Activated CD4-positive, alpha-beta T cell treated with anti-CD3 and anti-CD28 coated beads for 36 hours (primary cell): ENCODE results near the gene SLC46A1. TPM values are rescaled to one million over a fixed set of nuclear protein-coding genes. Genes with fewer than 3 reads are reported as not detected.

Source experiments
- ATAC-seq: fragments of 200-7000 bp; cut with Tn5 transposase; one replicate; pipeline ENCODE4 v1.10.0; 2021; ENCODE audit warnings: mild to moderate bottlenecking, moderate library complexity
- CTCF ChIA-PET: fragments of 350-600 bp; sonication (Branson Sonifier 250); formaldehyde crosslinking; loops from one replicate; lab custom pipeline; 2021; ENCODE audit warnings: antibody characterized with exemption; lab: Charles Lee
- POLR2A ChIA-PET: fragments of 350-600 bp; sonication (Branson Sonifier 250); formaldehyde crosslinking; loops from one replicate; lab custom pipeline; 2021; ENCODE audit warnings: antibody characterized with exemption, inconsistent platforms; lab: Charles Lee
- DNase-seq: peaks from one replicate; pipeline ENCODE4 v3.0.0-alpha.2; 2020
- H3K27ac Mint-ChIP-seq: one replicate; pipeline ENCODE4 v1.8.0; 2021; ENCODE audit warnings: mixed read lengths
- H3K27me3 Mint-ChIP-seq: one replicate; pipeline ENCODE4 v1.8.0; 2021; ENCODE audit warnings: mixed read lengths
- H3K36me3 Mint-ChIP-seq: one replicate; pipeline ENCODE4 v1.8.0; 2021; ENCODE audit warnings: low read depth, mixed read lengths
- H3K4me1 Mint-ChIP-seq: one replicate; pipeline ENCODE4 v1.8.0; 2021; ENCODE audit warnings: mixed read lengths
- H3K4me3 Mint-ChIP-seq: one replicate; pipeline ENCODE4 v1.8.0; 2021; ENCODE audit warnings: mild to moderate bottlenecking, moderate library complexity, mixed read lengths
- H3K9me3 Mint-ChIP-seq: one replicate; pipeline ENCODE4 v1.8.0; 2021; ENCODE audit warnings: low read depth, mixed read lengths
- intact Hi-C, 2 experiments: fragments of 100-400 bp; cut with DNase I in 1 of 2; cut with micrococcal nuclease in 1 of 2; formaldehyde crosslinking; loops; one replicate each; pipeline versions ENCODE4 v1.14.2 to v1.15.1; 2022 to 2024; cut with DNase I, micrococcal nuclease
- total RNA-seq, 2 experiments: library from RNA; stranded (reverse); gene quantifications; one replicate each; pipeline ENCODE4 v1.2.3, GENCODE V29; 2021

The SLC46A1 gene
- total RNA-seq, 2 experiments from 2014 or later, result 3.0 to 4.0 TPM

DNA sequence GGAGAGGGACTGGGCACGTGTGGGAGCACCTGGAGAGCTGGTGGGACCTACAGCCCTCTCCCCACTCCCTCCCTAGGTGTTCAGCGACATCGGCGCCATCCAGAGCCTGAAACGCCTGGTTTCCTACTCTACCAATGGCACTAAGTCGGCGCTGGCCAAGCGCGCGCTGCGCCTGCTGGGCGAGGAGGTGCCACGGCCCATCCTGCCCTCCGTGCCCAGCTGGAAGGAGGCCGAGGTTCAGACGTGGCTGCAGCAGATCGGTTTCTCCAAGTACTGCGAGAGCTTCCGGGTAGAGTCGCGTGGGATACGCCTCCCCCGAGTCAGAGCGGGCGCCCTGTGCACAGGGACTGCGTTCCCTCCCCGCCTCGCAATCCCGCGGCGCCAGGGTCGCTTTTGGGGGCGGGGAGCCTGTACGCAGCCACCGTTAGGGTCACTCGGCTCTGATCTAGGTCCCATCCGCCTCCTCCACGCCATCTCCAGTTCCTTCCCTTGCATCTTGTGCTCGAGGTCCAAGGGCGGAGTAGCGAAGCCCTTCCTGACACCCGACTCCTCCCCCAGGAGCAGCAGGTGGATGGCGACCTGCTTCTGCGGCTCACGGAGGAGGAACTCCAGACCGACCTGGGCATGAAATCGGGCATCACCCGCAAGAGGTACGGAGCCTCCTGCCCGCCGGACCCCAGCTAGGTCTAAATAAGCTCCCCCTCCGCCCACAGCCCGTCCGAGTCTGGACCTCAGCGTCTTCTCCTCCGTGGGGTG is 21.6 kb downstream of the SLC46A1 start:
- H3K36me3 Mint-ChIP-seq, result peaks cover 29% of the 10 kb centered on the region
- ChIA-PET CTCF (interaction anchor here (0.9 to 1.8 kb wide), 6 partner anchors 11 to 167 kb away, joined by 3 to 5 read pairs (median 4); partner anchors contain the start of genes IFT20, POLDIP2 and TNFAIP1), POLR2A (no interaction called here)
- ATAC-seq (peak; percentile 93), DNase-seq (peak; percentile 85)
- H3K27me3 Mint-ChIP-seq, result peaks cover 11% of the 10 kb centered on the region
- intact Hi-C loops, result loop anchor here (1.0 to 5.0 kb wide), 6 partner anchors 13 to 65 kb away; partner anchors contain the start of genes IFT20 (in 2 of the 2), POLDIP2 (in 2 of the 2), TNFAIP1 (in 2 of the 2) and SARM1 (in 1 of the 2)
- H3K27ac Mint-ChIP-seq, result peak overlapping the region; percentile 73
- H3K4me3 Mint-ChIP-seq, result peak overlapping the region; percentile 86
- H3K4me1 Mint-ChIP-seq, result peaks cover 17% of the 10 kb centered on the region
- no peaks in the 10 kb centered on the region for H3K9me3 Mint-ChIP-seq

DNA sequence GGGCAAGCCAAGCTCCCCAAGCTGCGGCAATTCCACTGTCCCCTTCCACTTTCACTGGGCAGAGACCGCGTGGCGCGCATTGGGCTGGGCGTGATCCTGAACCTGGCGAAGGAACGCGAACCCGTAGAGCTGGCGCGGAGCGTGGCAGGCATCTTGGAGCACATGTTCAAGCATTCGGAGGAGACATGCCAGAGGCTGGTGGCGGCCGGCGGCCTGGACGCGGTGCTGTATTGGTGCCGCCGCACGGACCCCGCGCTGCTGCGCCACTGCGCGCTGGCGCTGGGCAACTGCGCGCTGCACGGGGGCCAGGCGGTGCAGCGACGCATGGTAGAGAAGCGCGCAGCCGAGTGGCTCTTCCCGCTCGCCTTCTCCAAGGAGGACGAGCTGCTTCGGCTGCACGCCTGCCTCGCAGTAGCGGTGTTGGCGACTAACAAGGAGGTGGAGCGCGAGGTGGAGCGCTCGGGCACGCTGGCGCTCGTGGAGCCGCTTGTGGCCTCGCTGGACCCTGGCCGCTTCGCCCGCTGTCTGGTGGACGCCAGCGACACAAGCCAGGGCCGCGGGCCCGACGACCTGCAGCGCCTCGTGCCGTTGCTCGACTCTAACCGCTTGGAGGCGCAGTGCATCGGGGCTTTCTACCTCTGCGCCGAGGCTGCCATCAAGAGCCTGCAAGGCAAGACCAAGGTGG is 24.7 kb downstream of the SLC46A1 start:
- Mint-ChIP-seq H3K27ac (no peak overlapping the region), H3K9me3 (no peaks in the 10 kb centered on the region), H3K27me3 (peaks cover 11% of the 10 kb centered on the region), H3K4me1 (peaks cover 17% of the 10 kb centered on the region), H3K4me3 (no peak overlapping the region), H3K36me3 (peaks cover 19% of the 10 kb centered on the region)
- intact Hi-C loops, result no loop called here
- ChIA-PET CTCF (interaction anchor here (0.7 to 1.7 kb wide), 3 partner anchors 22 to 27 kb away, joined by 3 to 4 read pairs (median 3); partner anchors contain the start of gene POLDIP2), POLR2A (no interaction called here)
- ATAC-seq, result no peak
- DNase-seq, result peak; percentile 67

DNA sequence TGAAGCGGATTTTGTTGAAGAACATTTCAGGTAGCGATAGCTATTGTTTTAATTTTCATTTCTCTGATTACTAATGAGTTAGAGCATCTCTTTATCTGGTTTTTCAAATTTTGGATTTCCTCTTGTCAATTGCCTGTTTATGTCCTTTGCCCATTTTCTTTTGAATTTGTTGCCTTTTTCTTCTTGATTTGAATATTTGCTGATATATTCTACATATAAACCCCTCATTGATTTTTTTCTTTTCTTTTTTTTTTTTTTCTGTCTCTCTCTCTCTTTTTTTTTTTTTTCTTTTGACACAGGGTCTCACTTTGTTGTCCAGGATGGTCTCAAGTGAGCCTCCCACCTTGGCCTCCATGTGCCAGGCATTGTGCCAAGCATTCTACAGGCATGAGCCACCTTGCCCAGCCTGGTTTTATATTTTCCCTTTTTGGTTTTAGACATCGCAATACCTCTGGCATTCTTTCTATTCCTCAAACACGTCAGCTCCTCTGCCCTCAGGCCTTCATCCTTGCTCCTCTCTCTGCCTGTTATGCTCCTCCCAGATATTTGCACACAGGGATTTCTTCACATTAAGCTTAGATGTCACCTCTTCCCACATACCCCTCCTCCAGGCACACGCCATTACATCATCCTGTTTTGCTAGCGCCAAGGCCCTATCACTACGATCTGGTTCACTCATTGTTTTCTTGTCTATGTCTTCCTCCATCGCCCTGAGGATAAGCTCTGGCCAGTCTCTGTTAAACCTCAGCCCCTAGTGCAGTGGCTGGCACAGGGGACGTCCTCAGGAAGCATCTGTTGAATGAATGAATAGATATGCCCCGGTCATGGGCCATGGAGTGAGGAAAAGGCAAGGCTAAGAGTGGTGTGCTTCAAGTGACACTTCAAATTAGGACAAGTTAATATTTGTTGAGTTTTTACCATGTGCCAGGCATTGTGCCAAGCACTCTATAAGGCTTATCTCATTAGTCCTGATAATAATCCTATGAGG is 25.9 kb downstream of the SLC46A1 start:
- no peak for DNase-seq
- no peaks in the 10 kb centered on the region for H3K9me3 Mint-ChIP-seq
- ChIA-PET CTCF (interaction anchor here (0.5 to 1.7 kb wide), 3 partner anchors 23 to 117 kb away, joined by 3 to 4 read pairs (median 3); partner anchors contain the start of gene POLDIP2), POLR2A (no interaction called here)
- H3K36me3 Mint-ChIP-seq, result peaks cover 15% of the 10 kb centered on the region
- ATAC-seq, result no peak
- peaks cover 13% of the 10 kb centered on the region for H3K4me1 Mint-ChIP-seq
- H3K4me3 Mint-ChIP-seq, result no peak overlapping the region
- H3K27ac Mint-ChIP-seq, result no peak overlapping the region
- intact Hi-C loops, result no loop called here
- H3K27me3 Mint-ChIP-seq, result peaks cover 11% of the 10 kb centered on the region

DNA sequence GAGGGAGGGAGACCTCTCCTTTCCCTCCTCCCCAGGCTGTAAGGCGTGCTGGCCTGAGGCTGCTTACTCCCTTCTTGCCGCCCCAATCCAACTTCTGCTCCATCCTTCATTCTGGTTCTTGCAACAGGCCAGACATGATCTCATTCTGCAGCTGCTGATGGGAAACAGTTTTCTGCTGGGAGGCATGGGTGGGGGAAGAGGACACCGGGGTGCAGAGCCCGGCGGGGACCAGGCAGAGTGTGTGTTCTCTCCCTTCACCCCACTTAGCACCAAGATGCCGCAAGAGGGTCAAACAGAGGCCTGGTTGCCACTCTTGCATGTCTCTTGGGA is 33.1 kb downstream of the SLC46A1 start:
- Mint-ChIP-seq H3K4me3 (peak overlapping the region; percentile 76), H3K27me3 (no peaks in the 10 kb centered on the region), H3K27ac (peak overlapping the region; percentile 63), H3K4me1 (peaks cover 22% of the 10 kb centered on the region), H3K36me3 (peaks cover 7% of the 10 kb centered on the region), H3K9me3 (no peaks in the 10 kb centered on the region)
- intact Hi-C loops, result loop anchor here in 1 of 2 experiments (1.0 kb wide), 1 partner anchor 179 kb away; the partner anchor contains the start of gene UNC119
- ChIA-PET POLR2A (interaction anchor here (0.6 kb wide), 1 partner anchor 9 kb away, joined by 3 read pairs; no protein-coding TSS in a partner anchor), CTCF (interaction anchor here (0.8 to 2.4 kb wide), 3 partner anchors 12 to 122 kb away, joined by 3 to 7 read pairs (median 3); no protein-coding TSS in a partner anchor)
- no peak for DNase-seq
- ATAC-seq, result no peak

DNA sequence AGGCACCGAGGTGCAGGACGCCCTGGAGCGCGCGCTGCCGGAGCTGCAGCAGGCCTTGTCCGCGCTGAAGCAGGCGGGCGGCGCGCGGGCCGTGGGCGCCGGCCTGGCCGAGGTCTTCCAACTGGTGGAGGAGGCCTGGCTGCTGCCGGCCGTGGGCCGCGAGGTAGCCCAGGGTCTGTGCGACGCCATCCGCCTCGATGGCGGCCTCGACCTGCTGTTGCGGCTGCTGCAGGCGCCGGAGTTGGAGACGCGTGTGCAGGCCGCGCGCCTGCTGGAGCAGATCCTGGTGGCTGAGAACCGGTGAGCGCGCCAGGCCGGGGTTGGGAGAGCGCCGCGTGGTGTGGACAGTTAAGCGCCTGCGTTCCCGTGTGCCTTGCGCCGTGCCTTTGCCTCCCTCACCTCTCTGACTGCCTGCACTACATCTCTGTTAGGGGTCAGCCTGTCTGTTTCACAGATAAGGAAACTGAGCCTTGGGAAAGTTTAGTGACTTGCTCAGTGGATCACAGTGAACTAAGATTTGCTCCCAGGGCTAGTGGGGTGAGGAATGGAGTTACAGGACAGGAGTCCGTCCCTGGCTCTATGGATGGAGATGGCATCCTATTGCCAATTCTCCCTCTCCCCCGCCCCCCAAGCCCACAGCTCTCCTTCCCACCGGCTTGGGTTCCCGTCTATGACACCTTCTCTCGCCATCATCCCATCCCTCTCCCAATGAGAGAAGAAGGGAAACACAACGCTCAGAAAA is 33.6 kb downstream of the SLC46A1 start:
- H3K27ac Mint-ChIP-seq, result peak overlapping the region; percentile 63
- ChIA-PET CTCF (interaction anchor here (1.4 to 2.4 kb wide), 2 partner anchors 15 to 44 kb away, joined by 5 to 7 read pairs; partner anchors contain the start of gene POLDIP2), POLR2A (interaction anchor here (1.4 to 1.5 kb wide), 2 partner anchors 15 to 37 kb away, joined by 5 read pairs; partner anchors contain the start of genes IFT20, POLDIP2 and TNFAIP1)
- intact Hi-C loops, result loop anchor here in 1 of 2 experiments (1.0 kb wide), 1 partner anchor 180 kb away; the partner anchor contains the start of gene UNC119
- peaks cover 7% of the 10 kb centered on the region for H3K36me3 Mint-ChIP-seq
- peak; percentile 2 for ATAC-seq
- peak; percentile 63 for DNase-seq
- peak overlapping the region; percentile 76 for H3K4me3 Mint-ChIP-seq
- H3K9me3 Mint-ChIP-seq, result no peaks in the 10 kb centered on the region
- no peaks in the 10 kb centered on the region for H3K27me3 Mint-ChIP-seq
- H3K4me1 Mint-ChIP-seq, result peaks cover 22% of the 10 kb centered on the region

DNA sequence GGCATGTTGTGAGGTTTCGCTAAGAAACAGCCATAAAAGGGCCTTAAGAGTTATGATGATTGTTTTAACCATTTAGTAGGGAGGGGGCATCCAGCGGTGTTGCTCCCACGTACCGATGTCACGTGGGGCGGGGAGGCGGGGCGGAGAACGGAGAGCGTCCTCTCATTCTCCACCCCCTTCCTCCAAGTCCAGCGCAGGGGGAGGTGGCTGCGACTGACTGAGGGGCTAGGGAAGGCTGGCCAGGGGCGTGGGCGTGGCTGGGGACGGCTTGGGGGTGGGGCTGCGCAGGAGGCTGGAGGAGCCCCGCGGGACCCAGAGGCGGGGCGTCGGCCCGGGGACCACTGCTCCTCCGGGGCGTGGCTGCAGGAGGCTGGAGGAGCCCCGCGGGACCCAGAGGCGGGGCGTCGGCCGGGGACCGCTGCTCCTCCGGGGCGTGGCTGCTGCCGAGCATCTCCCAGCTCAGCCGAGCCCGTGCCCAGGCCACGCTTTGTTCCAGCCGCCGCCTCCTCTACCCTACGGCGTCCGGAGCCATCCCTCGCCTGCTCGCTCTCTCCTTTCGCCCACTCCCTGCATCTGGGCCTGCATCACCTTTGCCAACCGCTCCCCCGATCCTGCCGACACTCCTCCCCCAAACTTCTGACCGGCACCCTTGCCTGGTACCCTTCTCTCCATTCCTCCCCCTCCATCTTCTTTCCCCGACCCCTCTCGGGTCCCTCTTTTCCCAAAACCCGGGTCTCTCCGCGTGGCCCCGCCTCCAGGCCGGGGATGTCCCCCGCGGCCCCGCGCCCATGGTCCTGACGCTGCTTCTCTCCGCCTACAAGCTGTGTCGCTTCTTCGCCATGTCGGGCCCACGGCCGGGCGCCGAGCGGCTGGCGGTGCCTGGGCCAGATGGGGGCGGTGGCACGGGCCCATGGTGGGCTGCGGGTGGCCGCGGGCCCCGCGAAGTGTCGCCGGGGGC is 34.5 kb downstream of the SLC46A1 start, which contains the start of gene SARM1:
Gene SARM1, plus strand, starts transcription at position 450 of the 958 bp plus-strand sequence. Its CDS starts 339 bp downstream, at position 789.
- Mint-ChIP-seq H3K27me3 (no peaks in the 10 kb centered on the region), H3K4me3 (peak within 1 kb of the TSS; percentile 76), H3K4me1 (peaks cover 22% of the 10 kb centered on the region), H3K9me3 (no peaks in the 10 kb centered on the region), H3K36me3 (peaks cover 7% of the 10 kb centered on the region), H3K27ac (peak within 1 kb of the TSS; percentile 86)
- DNase-seq (peak; percentile 95), ATAC-seq (peak; percentile 95)
- ChIA-PET POLR2A (interaction anchor here (0.6 to 1.5 kb wide), 3 partner anchors 14 to 107 kb away, joined by 5 read pairs; partner anchors contain the start of genes IFT20, POLDIP2 and TNFAIP1), CTCF (interaction anchor here (0.8 to 2.4 kb wide), 4 partner anchors 14 to 45 kb away, joined by 3 to 7 read pairs (median 4); partner anchors contain the start of gene POLDIP2)
- intact Hi-C loops, result loop anchor here (1.0 to 2.0 kb wide), 10 partner anchors 13 to 579 kb away; partner anchors contain the start of genes IFT20 (in 2 of the 2), POLDIP2 (in 2 of the 2), TNFAIP1 (in 2 of the 2) and PHF12 (in 1 of the 2)

DNA sequence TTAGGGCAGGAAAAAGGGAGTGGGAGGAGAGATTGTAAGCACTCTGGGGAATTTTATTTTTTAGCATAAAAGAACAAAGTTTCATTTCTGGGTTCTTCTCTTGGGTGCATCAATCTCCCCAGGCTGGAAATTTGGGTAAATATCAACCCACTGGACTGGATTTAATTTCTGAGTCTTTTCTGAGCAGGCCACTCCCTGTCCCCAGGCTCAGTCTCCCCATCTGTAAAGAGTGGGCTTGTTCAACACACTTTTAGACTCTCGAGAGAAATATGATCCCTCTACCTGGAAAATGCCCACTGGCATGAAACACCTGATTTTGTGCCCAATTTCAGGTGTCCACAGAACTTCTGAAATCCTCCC is 35.3 kb downstream of the SLC46A1 start:
- POLR2A ChIA-PET, result interaction anchor here (0.6 to 1.5 kb wide), 3 partner anchors 13 to 107 kb away, joined by 3 to 5 read pairs (median 5); partner anchors contain the start of genes IFT20, POLDIP2 and TNFAIP1
- peaks cover 22% of the 10 kb centered on the region for H3K4me1 Mint-ChIP-seq
- DNase-seq (no peak), ATAC-seq (no peak)
- no peaks in the 10 kb centered on the region for H3K27me3 Mint-ChIP-seq
- H3K27ac Mint-ChIP-seq, result peak overlapping the region; percentile 44
- CTCF ChIA-PET, result interaction anchor here (0.6 to 0.8 kb wide), 3 partner anchors 15 to 533 kb away, joined by 3 read pairs; no protein-coding TSS in a partner anchor
- peaks cover 7% of the 10 kb centered on the region for H3K36me3 Mint-ChIP-seq
- intact Hi-C loops, result loop anchor here (1.0 to 2.0 kb wide), 9 partner anchors 13 to 580 kb away; partner anchors contain the start of genes IFT20 (in 2 of the 2), POLDIP2 (in 2 of the 2), TNFAIP1 (in 2 of the 2) and PHF12 (in 1 of the 2)
- H3K4me3 Mint-ChIP-seq, result peak overlapping the region; percentile 76
- no peaks in the 10 kb centered on the region for H3K9me3 Mint-ChIP-seq

DNA sequence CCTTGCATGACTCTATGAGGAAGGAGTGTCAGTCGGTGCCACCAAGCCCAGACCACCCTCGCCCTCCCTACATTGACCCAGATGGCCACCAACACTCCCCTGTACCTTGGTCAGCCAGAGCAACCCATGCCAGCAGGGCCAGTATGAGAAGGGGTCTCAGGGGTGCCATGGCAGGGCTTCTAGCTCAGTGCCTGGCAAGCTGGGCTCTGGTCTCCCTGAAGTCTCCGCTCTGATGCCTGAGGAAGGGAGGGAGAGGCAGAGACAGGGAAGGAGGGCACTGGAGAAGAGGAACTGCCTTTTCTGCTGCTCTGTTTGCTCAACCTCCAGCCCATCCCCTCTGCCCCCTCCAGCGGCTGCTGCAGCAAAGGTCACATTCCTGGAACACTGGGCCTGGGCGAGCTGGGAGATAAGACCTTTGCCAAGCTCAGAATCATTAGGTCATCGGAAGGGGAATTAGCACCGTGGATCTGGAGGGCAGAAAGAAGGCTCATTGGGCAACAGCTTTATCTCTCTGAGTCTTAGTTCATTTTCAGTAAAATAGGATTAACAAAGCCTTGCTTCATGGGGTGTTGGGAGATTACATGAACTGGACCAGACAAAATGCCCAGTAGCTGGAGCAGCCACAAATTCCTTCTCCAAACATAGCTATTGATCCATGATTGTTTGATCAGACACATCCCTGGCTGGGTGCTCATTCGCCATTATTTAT is 35.8 kb downstream of the SLC46A1 start, which contains the start of gene VTN:
Gene VTN, minus strand, starts transcription at position 273 of the 709 bp plus-strand sequence. Its CDS starts 104 bp downstream, at position 169.
- ChIA-PET CTCF (interaction anchor here (0.6 to 0.8 kb wide), 2 partner anchors 48 to 533 kb away, joined by 3 read pairs; no protein-coding TSS in a partner anchor), POLR2A (interaction anchor here (0.9 kb wide), 1 partner anchor 13 kb away, joined by 3 read pairs; the partner anchor contains the start of gene POLDIP2)
- H3K27me3 Mint-ChIP-seq, result no peaks in the 10 kb centered on the region
- H3K36me3 Mint-ChIP-seq, result peaks cover 7% of the 10 kb centered on the region
- H3K4me3 Mint-ChIP-seq, result peak within 1 kb of the TSS; percentile 76
- DNase-seq (no peak), ATAC-seq (no peak)
- H3K27ac Mint-ChIP-seq, result peak within 1 kb of the TSS; percentile 86
- peaks cover 22% of the 10 kb centered on the region for H3K4me1 Mint-ChIP-seq
- H3K9me3 Mint-ChIP-seq, result no peaks in the 10 kb centered on the region
- intact Hi-C loops, result loop anchor here in 1 of 2 experiments (2.0 kb wide), 1 partner anchor 581 kb away; the partner anchor contains the start of gene PHF12
